Esophagus (tissue), 2 donors: ENCODE data around the gene KMT2D. TPM values are rescaled to one million over a fixed set of nuclear protein-coding genes. Genes with fewer than 3 reads are reported as not detected.
"Not testable (repeated sequence)": the region's sequence is repeated elsewhere in the genome, so short reads cannot be mapped to it uniquely, and the experiment has no call there.

Source experiments
- H3K27ac ChIP-seq, 2 donors: one replicate each; pipeline ENCODE4 v1.5.1; 2013; ENCODE audit warnings: low read depth in 2 of 2, mild to moderate bottlenecking in 2 of 2, inconsistent platforms in 1 of 2, low read length in 1 of 2, moderate library complexity in 1 of 2
- H3K27me3 ChIP-seq, 2 donors: one replicate each; pipeline ENCODE4 v1.6.1; 2013; ENCODE audit warnings: low read length in 2 of 2, control low read depth in 1 of 2, mild to moderate bottlenecking in 1 of 2; ENCODE audit not compliant: insufficient read depth in 2 of 2, control insufficient read depth in 1 of 2
- H3K36me3 ChIP-seq, 2 donors: one replicate each; pipeline ENCODE4 v1.6.1; 2013; ENCODE audit warnings: low read length in 1 of 2; ENCODE audit not compliant: control insufficient read depth in 2 of 2, insufficient read depth in 2 of 2
- H3K4me1 ChIP-seq, 2 donors: one replicate each; pipeline ENCODE4 v1.6.1; 2013; ENCODE audit warnings: low read length in 1 of 2; ENCODE audit not compliant: control insufficient read depth in 2 of 2, insufficient read depth in 2 of 2
- H3K4me3 ChIP-seq, 2 donors: one replicate each; pipeline ENCODE4 v1.5.1; 2013; ENCODE audit warnings: low read length in 2 of 2, mild to moderate bottlenecking in 2 of 2, low read depth in 1 of 2, moderate library complexity in 1 of 2
- H3K9me3 ChIP-seq, 2 donors: one replicate each; pipeline ENCODE4 v1.6.1; 2013; ENCODE audit warnings: mild to moderate bottlenecking in 2 of 2, low read depth in 1 of 2, low read length in 1 of 2, moderate library complexity in 1 of 2; ENCODE audit not compliant: control insufficient read depth in 2 of 2, insufficient read depth in 1 of 2
- WGBS, 2 donors: extraction: QIAGEN DNeasy Blood & Tissue Kit; methylation state at CpG; one replicate each; pipeline ENCODE4 v1.1.7; 2013; 5-methylcytosine and 5-hydroxymethylcytosine counted together
- polyA plus RNA-seq, 2 donors: library from polyadenylated mRNA; stranded (reverse); fragments of 200-250 nt; gene quantifications; one replicate each; pipeline ENCODE4 v1.2.3, GENCODE V29; 2013
- donor health status: healthy with polysubstance abuse.
- donor health status: Bipolar disorder and iron deficiency.

KMT2D gene
- polyA plus RNA-seq, 2 donors = 13.2 to 46.6 TPM

GRCh38 chr12:49064767-49065152, 4.2 kb upstream of the KMT2D start:
- H3K27me3 ChIP-seq = no peaks in the 10 kb centered on the region
- WGBS, 2 donors = 90 to 93% methylated on average over 5 of the region's 5 CpGs
- H3K36me3 ChIP-seq = no peaks in the 10 kb centered on the region
- no peak overlapping the region for H3K27ac ChIP-seq
- no peaks in the 10 kb centered on the region for H3K9me3 ChIP-seq
- H3K4me1 ChIP-seq = peaks cover 0 to 3% of the 10 kb centered on the region in 2 donors
- H3K4me3 ChIP-seq = no peak overlapping the region

DNA sequence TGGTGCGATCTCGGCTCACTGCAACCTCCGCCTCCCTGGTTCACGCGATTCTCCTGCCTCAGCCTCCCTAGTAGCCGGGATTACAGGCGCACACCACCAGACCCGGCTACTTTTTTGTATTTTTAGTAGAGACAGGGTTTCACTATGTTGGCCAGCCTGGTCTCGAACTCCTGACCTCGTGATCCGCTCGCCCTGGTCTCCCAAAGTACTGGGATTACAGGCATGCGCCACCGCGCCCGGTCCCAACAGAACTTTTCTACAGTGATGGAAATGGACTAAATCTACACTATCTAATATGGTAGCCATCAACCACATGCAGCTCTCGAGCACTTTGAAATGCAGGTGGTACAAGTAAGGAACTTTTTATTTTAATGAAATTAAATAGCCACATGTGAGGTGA, 1.3 kb upstream of the KMT2D start:
- WGBS, 2 donors = 93% methylated on average over 17 of the region's 17 CpGs
- not testable (repeated sequence) for H3K27ac ChIP-seq, H3K9me3 ChIP-seq, H3K4me3 ChIP-seq, H3K27me3 ChIP-seq, H3K36me3 ChIP-seq
- H3K4me1 ChIP-seq = peaks cover 11% of the 10 kb centered on the region in 2 donors

DNA sequence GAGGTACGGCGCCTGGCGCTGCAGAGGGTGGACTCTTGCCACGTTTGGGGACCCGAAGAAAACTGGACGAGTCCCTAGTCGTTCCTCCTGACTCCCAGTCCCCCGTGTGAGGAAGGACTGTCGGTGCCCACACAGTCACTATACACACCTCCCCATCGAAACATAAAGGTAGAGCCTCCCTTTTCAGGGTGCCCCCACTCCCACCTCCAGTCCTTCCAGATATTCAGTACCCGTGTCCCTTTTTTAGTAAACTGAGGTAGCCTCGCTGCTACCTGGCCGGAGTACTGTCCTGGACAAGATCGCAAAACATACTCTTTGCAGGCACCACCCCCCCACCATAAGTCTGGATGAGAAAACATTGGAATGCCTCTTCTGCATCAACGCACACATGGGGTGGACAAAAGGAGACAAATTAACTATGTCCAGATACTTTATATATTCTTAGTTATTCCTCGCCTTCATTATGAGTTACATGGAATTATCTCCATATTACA, 610 bp upstream of the KMT2D start:
- Histone ChIP-seq H3K27me3 (no peaks in the 10 kb centered on the region), H3K27ac (peak overlapping the region; percentile 52 to 98), H3K9me3 (no peaks in the 10 kb centered on the region), H3K36me3 (no peaks in the 10 kb centered on the region), H3K4me1 (peaks cover 11% of the 10 kb centered on the region in 2 donors), H3K4me3 (peak overlapping the region; percentile 93 to 98)
- 6% methylated on average over 16 of the region's 16 CpGs for WGBS, 2 donors

DNA sequence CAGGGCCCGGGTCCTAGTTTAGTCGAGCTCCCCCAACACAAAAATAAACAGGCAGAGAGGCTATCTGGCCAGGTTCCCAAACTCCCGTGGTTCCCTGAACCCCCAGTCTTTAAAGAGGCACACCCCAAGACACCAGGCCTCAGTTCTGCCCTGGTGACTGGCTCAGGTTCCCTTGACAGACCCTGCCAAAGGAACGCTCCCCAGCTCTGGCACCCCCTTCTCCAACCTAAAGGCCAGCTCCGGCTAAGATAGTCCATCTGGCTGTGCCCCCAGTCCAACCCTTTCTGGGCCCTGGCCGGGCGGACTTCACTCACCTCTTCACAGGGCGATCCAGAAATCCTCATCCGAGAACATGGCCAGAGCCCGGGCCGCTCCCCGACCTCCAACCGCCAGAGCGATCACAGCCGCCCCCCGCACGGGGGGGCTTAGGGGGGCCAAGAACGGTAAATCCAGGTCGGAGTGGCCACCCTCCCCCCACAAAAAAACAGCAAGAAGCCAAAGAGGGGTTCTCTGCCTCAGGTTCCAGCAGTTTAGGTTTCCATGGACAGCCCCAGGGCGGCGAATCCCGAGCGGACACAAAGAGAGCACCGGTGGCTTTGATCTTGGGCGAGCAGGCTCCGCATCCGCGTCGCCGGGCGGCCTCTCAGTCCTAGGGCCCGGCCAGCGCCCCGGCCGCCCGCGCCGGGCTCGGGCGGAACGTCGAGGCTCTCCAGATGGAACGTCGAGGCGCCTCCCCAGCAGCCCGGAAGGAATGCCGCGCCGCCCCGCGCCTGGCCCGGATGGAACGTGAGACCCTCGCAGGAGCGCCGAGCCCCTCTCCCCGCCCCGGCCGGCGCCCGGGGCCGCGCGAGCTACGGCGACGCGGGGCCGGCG, 1.1 kb downstream of the KMT2D start:
- 1% methylated on average over 31 to 70 of the region's 70 CpGs for WGBS, 2 donors
- Histone ChIP-seq H3K27ac (peak overlapping the region; percentile 87 to 98), H3K4me3 (peak overlapping the region; percentile 93 to 98), H3K4me1 (peaks cover 11 to 17% of the 10 kb centered on the region in 2 donors), H3K27me3 (no peaks in the 10 kb centered on the region), H3K36me3 (peaks cover 0 to under 1% of the 10 kb centered on the region in 2 donors), H3K9me3 (no peaks in the 10 kb centered on the region)

DNA sequence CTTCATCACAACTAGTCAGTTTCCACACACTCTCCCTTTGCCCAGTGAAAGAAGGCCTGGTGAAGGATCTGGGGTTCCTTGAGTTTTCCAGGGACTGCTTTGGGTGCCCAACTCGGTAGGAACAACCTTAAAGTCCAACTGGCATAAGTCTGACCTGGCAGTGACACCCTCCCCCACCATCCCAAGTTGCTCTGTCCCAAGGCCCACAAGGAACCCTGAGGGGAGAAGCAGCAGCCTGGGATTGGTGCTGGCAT, 1.6 kb downstream of the KMT2D start:
- Histone ChIP-seq H3K4me1 (peaks cover 11 to 17% of the 10 kb centered on the region in 2 donors), H3K36me3 (peaks cover 0 to 6% of the 10 kb centered on the region in 2 donors), H3K4me3 (peak overlapping the region; percentile 93 to 98), H3K9me3 (no peaks in the 10 kb centered on the region), H3K27me3 (no peaks in the 10 kb centered on the region), H3K27ac (peak overlapping the region; percentile 87 to 98)
- WGBS, 2 donors = 0% methylated on average over 1 of the region's 1 CpG

DNA sequence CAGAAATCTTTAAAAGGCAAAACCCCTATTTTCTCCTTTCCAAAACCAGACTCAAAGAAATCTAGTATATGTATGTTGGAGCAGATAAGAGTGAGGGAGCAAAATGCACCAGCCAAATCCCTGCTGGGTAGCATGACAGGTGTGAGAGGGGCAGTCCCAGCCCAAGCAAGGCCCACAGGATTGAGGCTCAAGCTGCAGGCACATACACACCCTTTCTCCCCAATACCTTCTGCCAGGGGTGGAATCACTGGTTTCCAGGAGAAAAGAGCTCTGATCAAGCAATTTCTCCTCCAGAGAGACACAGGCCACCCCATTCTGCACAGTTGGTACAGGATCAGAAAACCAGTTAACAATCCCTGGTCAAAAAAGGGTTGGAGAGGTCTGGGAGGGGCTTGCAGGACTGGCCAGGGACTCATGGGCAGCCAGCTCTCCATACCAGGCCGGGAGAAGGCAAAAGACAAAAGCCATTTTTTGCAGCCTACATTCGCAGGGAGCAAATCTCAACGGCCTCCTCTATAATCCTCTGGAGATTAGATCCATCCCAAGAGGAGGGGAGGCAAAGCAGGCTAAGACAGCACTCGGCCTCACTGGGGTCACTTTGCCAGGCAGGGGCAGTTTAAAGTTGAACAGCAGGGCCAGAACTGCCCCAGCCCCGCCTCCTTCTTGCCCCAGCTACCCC, 2.1 kb downstream of the KMT2D start:
- no peaks in the 10 kb centered on the region for H3K9me3 ChIP-seq
- WGBS, 2 donors = 4 to 5% methylated on average over 5 of the region's 5 CpGs
- H3K4me1 ChIP-seq = peaks cover 11 to 17% of the 10 kb centered on the region in 2 donors
- peak overlapping the region; percentile 93 to 98 for H3K4me3 ChIP-seq
- H3K27me3 ChIP-seq = no peaks in the 10 kb centered on the region
- peak overlapping the region in 1 of 2 donors; percentile 98 for H3K27ac ChIP-seq
- peaks cover under 1 to 11% of the 10 kb centered on the region in 2 donors for H3K36me3 ChIP-seq

DNA sequence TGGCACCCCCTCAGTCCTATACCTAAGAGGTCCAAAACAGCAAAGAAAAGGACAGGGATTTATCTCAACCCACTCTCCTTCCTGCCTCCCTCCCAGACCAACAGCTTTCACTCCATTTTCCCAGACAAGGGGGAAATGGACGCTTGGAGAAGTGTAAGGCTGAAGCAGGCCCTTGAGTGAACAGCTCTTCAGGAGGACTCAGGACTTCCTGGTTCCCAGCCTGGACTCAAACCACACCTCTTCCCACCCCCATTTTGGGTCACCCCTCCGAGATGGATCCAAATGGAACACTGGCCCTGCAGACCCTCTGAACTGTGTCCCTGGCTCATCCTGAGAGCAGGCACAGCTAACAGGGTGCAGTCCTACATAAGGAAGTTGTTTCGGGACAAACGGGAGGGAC, 2.7 kb downstream of the KMT2D start:
- WGBS, 2 donors = 3 to 5% methylated on average over 4 of the region's 4 CpGs
- peaks cover 3 to 17% of the 10 kb centered on the region in 2 donors for H3K36me3 ChIP-seq
- H3K27me3 ChIP-seq = no peaks in the 10 kb centered on the region
- peaks cover 11 to 20% of the 10 kb centered on the region in 2 donors for H3K4me1 ChIP-seq
- peak overlapping the region in 1 of 2 donors; percentile 59 for H3K27ac ChIP-seq
- H3K4me3 ChIP-seq = peak overlapping the region; percentile 93 to 98
- H3K9me3 ChIP-seq = no peaks in the 10 kb centered on the region

DNA sequence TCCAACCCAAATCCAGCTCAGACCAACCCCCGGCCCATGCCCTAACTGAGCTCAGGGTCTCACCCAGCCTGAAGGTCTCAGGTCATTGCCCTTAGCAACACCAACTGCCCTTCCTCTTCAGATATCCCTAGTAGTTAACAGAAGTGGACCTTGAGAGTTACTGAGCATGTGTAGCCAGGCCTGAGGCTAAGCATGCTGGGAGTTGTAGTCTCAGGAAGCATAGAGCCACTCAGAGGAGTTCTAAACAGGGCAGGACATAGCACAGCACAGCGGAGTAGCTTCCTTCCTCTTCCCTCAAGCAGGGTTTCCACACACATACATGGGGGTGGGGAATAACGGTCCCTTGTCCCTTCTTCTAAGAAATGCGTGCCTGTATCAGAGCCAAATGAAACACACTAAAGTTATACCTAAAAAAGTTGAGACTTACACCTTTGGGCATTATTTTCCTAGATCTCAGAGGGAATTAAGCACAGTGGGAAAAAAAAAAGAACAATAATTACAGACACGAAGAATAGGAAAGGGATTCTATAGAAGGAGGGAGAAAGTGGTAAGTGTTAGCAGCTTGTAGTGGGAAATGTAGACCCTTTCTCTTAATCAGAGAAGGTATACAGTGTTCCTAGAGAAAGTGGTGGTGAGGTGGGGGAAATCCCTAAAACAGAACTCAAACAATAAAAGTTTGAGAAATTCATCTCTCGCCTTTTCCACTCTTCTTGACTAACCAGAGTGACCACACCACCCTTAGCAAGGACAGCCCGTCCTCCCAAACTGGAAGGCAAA, 4.4 kb downstream of the KMT2D start:
- Histone ChIP-seq H3K27ac (no peak overlapping the region), H3K4me3 (no peak overlapping the region)
- 38 to 41% methylated on average over 7 of the region's 7 CpGs for WGBS, 2 donors

DNA sequence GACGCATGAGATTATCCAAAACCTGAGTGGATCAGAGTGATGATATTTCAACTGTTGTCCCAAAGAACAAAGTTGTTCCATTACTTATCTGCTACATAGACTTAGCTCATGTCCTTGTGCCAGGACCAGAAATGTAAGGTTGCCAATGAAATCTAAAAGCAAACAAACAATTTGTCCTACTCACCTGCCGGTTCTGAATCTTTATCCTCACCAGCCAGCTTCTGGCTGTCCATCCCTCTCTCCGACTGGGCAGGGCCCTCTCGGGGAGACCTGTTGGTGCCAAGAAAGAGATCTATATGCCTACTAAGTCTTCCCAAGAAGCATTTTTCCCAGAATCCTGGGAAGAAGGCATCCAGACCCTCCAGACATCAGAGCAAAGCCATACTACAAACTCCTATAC, 5.5 kb downstream of the KMT2D start:
- H3K4me1 ChIP-seq = peaks cover 11 to 23% of the 10 kb centered on the region in 2 donors
- no peak overlapping the region for H3K4me3 ChIP-seq
- H3K27me3 ChIP-seq = no peaks in the 10 kb centered on the region
- H3K27ac ChIP-seq = no peak overlapping the region
- H3K36me3 ChIP-seq = peaks cover 14 to 45% of the 10 kb centered on the region in 2 donors
- 45 to 62% methylated on average over 4 of the region's 4 CpGs for WGBS, 2 donors
- no peaks in the 10 kb centered on the region for H3K9me3 ChIP-seq

More for the DNA sequence above, 4.4 kb downstream of the KMT2D start:
- H3K27me3 ChIP-seq = no peaks in the 10 kb centered on the region
- peaks cover 12 to 34% of the 10 kb centered on the region in 2 donors for H3K36me3 ChIP-seq
- peaks cover 11 to 23% of the 10 kb centered on the region in 2 donors for H3K4me1 ChIP-seq
- no peaks in the 10 kb centered on the region for H3K9me3 ChIP-seq
